Frontal cortex (tissue), 4 donors: Measurements from ENCODE around the gene ZNF330. TPM values are rescaled to one million over a fixed set of nuclear protein-coding genes. Genes with fewer than 3 reads are reported as not detected.

Source experiments
- DNase-seq, 2 donors: peaks; one replicate each; pipeline ENCODE4 v3.0.0; 2012; ENCODE audit warnings: low spot score in 2 of 2
- FAIRE-seq: peaks from 2 replicates; lab custom pipeline; 2012; peaks lifted over from hg19 to GRCh38; lab: Jason Lieb, UNC
- total RNA-seq: library from RNA; depleted of rRNA; stranded (reverse); fragments of >200 nt; gene quantifications from one replicate; pipeline ENCODE4 v1.2.3, GENCODE V29; 2014
- donor health status: control.
- donor health status: control.
- donor health status: control.

ZNF330 gene
- total RNA-seq, 1 donor from 2014 or later = 20.4 TPM

- FAIRE-seq = no peak
- no peak for DNase-seq
Observed at GRCh38 chr4:141229408-141230101, 8.9 kb downstream of the ZNF330 start.

GRCh38 chr4:141233673-141234072 is 13.0 kb downstream of the ZNF330 start:
- DNase-seq = no peak
- FAIRE-seq = no peak

- DNase-seq (no peak), FAIRE-seq (no peak)
Observed at GRCh38 chr4:141238186-141238585, 17.5 kb downstream of the ZNF330 start.

GRCh38 chr4:141240259-141240658 is 19.6 kb downstream of the ZNF330 start:
- DNase-seq = no peak
- no peak for FAIRE-seq

GRCh38 chr4:141240671-141241070 is 20.0 kb downstream of the ZNF330 start:
- no peak for DNase-seq
- no peak for FAIRE-seq

- DNase-seq (no peak), FAIRE-seq (no peak)
Observed at GRCh38 chr4:141241986-141242385, 21.3 kb downstream of the ZNF330 start.

- FAIRE-seq (no peak), DNase-seq (no peak)
Observed at GRCh38 chr4:141244419-141244818, 23.7 kb downstream of the ZNF330 start.

GRCh38 chr4:141246243-141246642 is 25.5 kb downstream of the ZNF330 start:
- FAIRE-seq (no peak), DNase-seq (no peak)

GRCh38 chr4:141246683-141247429 is 26.2 kb downstream of the ZNF330 start:
- FAIRE-seq (no peak), DNase-seq (no peak)

- DNase-seq = no peak
- FAIRE-seq = no peak
Observed at GRCh38 chr4:141247430-141247780, 26.7 kb downstream of the ZNF330 start.

GRCh38 chr4:141248029-141248428 is 27.3 kb downstream of the ZNF330 start:
- DNase-seq = no peak
- FAIRE-seq = no peak

- FAIRE-seq (no peak), DNase-seq (no peak)
Observed at GRCh38 chr4:141248486-141248885, 27.8 kb downstream of the ZNF330 start.

GRCh38 chr4:141254326-141254725 is 33.6 kb downstream of the ZNF330 start:
- FAIRE-seq (no peak), DNase-seq (no peak)

- DNase-seq = no peak
- no peak for FAIRE-seq
Observed at GRCh38 chr4:141255016-141255415, 34.3 kb downstream of the ZNF330 start.

- FAIRE-seq (no peak), DNase-seq (no peak)
Observed at GRCh38 chr4:141258558-141258957, 37.9 kb downstream of the ZNF330 start.

GRCh38 chr4:141275834-141276233 is 55.1 kb downstream of the ZNF330 start:
- no peak for FAIRE-seq
- DNase-seq = no peak

- no peak for DNase-seq
- no peak for FAIRE-seq
Observed at GRCh38 chr4:141283152-141283551, 62.5 kb downstream of the ZNF330 start.

GRCh38 chr4:141283563-141283962 is 62.9 kb downstream of the ZNF330 start:
- FAIRE-seq = no peak
- no peak for DNase-seq
